IMR-90 (cell line): ENCODE data around the gene ZNHIT6. TPM values are rescaled to one million over a fixed set of nuclear protein-coding genes. Genes with fewer than 3 reads are reported as not detected.

Experiments
- ATAC-seq: fragments of 200-7000 bp; cut with Tn5 transposase; 2 replicates; pipeline ENCODE4 v1.9.1; 2020; ENCODE audit warnings: low read depth, mild to moderate bottlenecking, moderate library complexity
- BruUV-seq: library from RNA; stranded (reverse); fragments of 400-500 nt; replicated peaks from 2 replicates; lab custom pipeline; 2021; lab: Mats Ljungman, UMichigan
- CTCF ChIA-PET: fragments of 300-600 bp; formaldehyde crosslinking; extraction: SDS; loops from one replicate; lab custom pipeline; 2021; ENCODE audit warnings: antibody characterized with exemption; lab: Yijun Ruan, JAX
- POLR2A ChIA-PET: fragments of 300-600 bp; sonication (Branson Sonifier 250); formaldehyde crosslinking; loops from one replicate; lab custom pipeline; 2022; ENCODE audit warnings: antibody characterized with exemption; ENCODE audit not compliant: unreplicated experiment; lab: Charles Lee
- DNase-seq: peaks from one replicate; pipeline ENCODE4 v3.0.0; 2013
- H2AFZ ChIP-seq: replicated peaks from 2 replicates; pipeline ENCODE3; 2013; ENCODE audit warnings: low read length, mild to moderate bottlenecking; ENCODE audit not compliant: poor library complexity
- H2AK5ac ChIP-seq: 2 replicates; pipeline ENCODE4 v1.6.1; 2013; ENCODE audit warnings: low read depth, low read length, inconsistent platforms
- H2AK9ac ChIP-seq: replicated peaks from 2 replicates; pipeline ENCODE3; 2013; ENCODE audit warnings: mild to moderate bottlenecking, low read depth, low read length, moderate library complexity; ENCODE audit not compliant: poor library complexity
- H2BK120ac ChIP-seq: 2 replicates; pipeline ENCODE4 v1.6.1; 2013; ENCODE audit warnings: low read depth, low read length, inconsistent platforms
- H2BK15ac ChIP-seq: 3 replicates; pipeline ENCODE4 v1.6.1; 2013; ENCODE audit warnings: low read depth, low read length, inconsistent platforms
- H2BK20ac ChIP-seq: 2 replicates; pipeline ENCODE4 v1.6.1; 2013; ENCODE audit warnings: low read depth, mild to moderate bottlenecking, inconsistent platforms, low read length, moderate library complexity
- H2BK5ac ChIP-seq: 2 replicates; pipeline ENCODE4 v1.6.1; 2013; ENCODE audit warnings: mild to moderate bottlenecking, low read depth, low read length, inconsistent platforms; ENCODE audit not compliant: poor library complexity, severe bottlenecking
- H3K14ac ChIP-seq: replicated peaks from 2 replicates; pipeline ENCODE4 v1.6.1; 2013; ENCODE audit warnings: low read depth, low read length, inconsistent platforms
- H3K18ac ChIP-seq: 2 replicates; pipeline ENCODE4 v1.6.1; 2013; ENCODE audit warnings: low read depth, low read length, control low read depth
- H3K23ac ChIP-seq: 2 replicates; pipeline ENCODE4 v1.6.1; 2013; ENCODE audit warnings: low read depth, low read length, inconsistent platforms
- H3K27ac ChIP-seq: 2 replicates; pipeline ENCODE4 v1.5.1; 2013; ENCODE audit warnings: mild to moderate bottlenecking, control low read depth, low read length; ENCODE audit not compliant: insufficient read depth
- H3K27me3 ChIP-seq: 2 replicates; pipeline ENCODE4 v1.6.1; 2013; ENCODE audit warnings: low read length; ENCODE audit not compliant: control insufficient read depth, insufficient read depth
- H3K36me3 ChIP-seq: 2 replicates; pipeline ENCODE4 v1.6.1; 2013; ENCODE audit warnings: low read length, mixed read lengths; ENCODE audit not compliant: control insufficient read depth, insufficient read depth
- H3K4ac ChIP-seq: 2 replicates; pipeline ENCODE4 v1.6.1; 2013; ENCODE audit warnings: low read depth, low read length, inconsistent platforms
- H3K4me1 ChIP-seq: 2 replicates; pipeline ENCODE4 v1.6.1; 2013; ENCODE audit warnings: low read length, mixed read lengths; ENCODE audit not compliant: control insufficient read depth, insufficient read depth
- H3K4me2 ChIP-seq: 2 replicates; pipeline ENCODE4 v1.6.1; 2013; ENCODE audit warnings: low read depth, mild to moderate bottlenecking, control low read depth, low read length, moderate library complexity
- H3K4me3 ChIP-seq: 2 replicates; pipeline ENCODE4 v1.5.1; 2013; ENCODE audit warnings: low read depth, mild to moderate bottlenecking, control low read depth, low read length, moderate library complexity; ENCODE audit not compliant: insufficient read depth
- H3K56ac ChIP-seq: 2 replicates; pipeline ENCODE4 v1.6.1; 2013; ENCODE audit warnings: low read length, inconsistent platforms; ENCODE audit not compliant: insufficient read depth; ENCODE audit errors: extremely low read depth
- H3K79me1 ChIP-seq, 2 experiments: 2 replicates each; pipeline ENCODE4 v1.6.1; 2013; ENCODE audit warnings: low read length in 2 of 2, inconsistent platforms in 1 of 2, low read depth in 1 of 2
- H3K9ac ChIP-seq: 2 replicates; pipeline ENCODE4 v1.6.1; 2013; ENCODE audit warnings: low read depth, low read length, control low read depth
- H3K9me1 ChIP-seq: 2 replicates; pipeline ENCODE4 v1.6.1; 2013; ENCODE audit warnings: low read length, inconsistent platforms; ENCODE audit not compliant: insufficient read depth
- H3K9me3 ChIP-seq: 2 replicates; pipeline ENCODE4 v1.6.1; 2013; ENCODE audit warnings: low read length; ENCODE audit not compliant: control insufficient read depth, insufficient read depth
- H4K20me1 ChIP-seq: 2 replicates; pipeline ENCODE4 v1.6.1; 2013; ENCODE audit warnings: low read length, inconsistent platforms; ENCODE audit not compliant: insufficient read depth
- H4K5ac ChIP-seq: 2 replicates; pipeline ENCODE4 v1.6.1; 2013; ENCODE audit warnings: mild to moderate bottlenecking, low read depth, low read length, control low read depth
- H4K8ac ChIP-seq, 2 experiments: 2 replicates each; pipeline ENCODE4 v1.6.1; 2013; ENCODE audit warnings: low read depth in 2 of 2, low read length in 2 of 2, control low read depth in 1 of 2, inconsistent platforms in 1 of 2
- H4K91ac ChIP-seq: 2 replicates; pipeline ENCODE4 v1.6.1; 2013; ENCODE audit warnings: low read depth, low read length, inconsistent platforms; ENCODE audit not compliant: insufficient read depth
- BHLHE40 ChIP-seq: fragments of 150-350 bp; IDR thresholded peaks from 2 replicates; pipeline ENCODE4 v1.6.1; 2016; ENCODE audit warnings: mild to moderate bottlenecking, low read depth, low read length
- CEBPB ChIP-seq: IDR thresholded peaks from 2 replicates; pipeline ENCODE4 v1.6.1; 2012; ENCODE audit warnings: low read depth, low read length, improper control_type of control experiment
- CHD1 ChIP-seq: IDR thresholded peaks from 2 replicates; pipeline ENCODE4 v1.6.1; 2012; ENCODE audit warnings: low read depth, low read length, improper control_type of control experiment
- FOS ChIP-seq: fragments of 150-350 bp; IDR thresholded peaks from 2 replicates; pipeline ENCODE4 v1.6.1; 2016; ENCODE audit warnings: low read depth, low read length
- MAFK ChIP-seq: IDR thresholded peaks from 2 replicates; pipeline ENCODE4 v1.6.1; 2012; ENCODE audit warnings: low read depth, low read length, improper control_type of control experiment
- MAZ ChIP-seq: IDR thresholded peaks from 2 replicates; pipeline ENCODE4 v1.6.1; 2012; ENCODE audit warnings: low read depth, mild to moderate bottlenecking, low read length, improper control_type of control experiment, moderate library complexity, borderline replicate concordance
- MXI1 ChIP-seq: IDR thresholded peaks from 2 replicates; pipeline ENCODE4 v1.6.1; 2012; ENCODE audit warnings: low read depth, mild to moderate bottlenecking, low read length, moderate library complexity, borderline replicate concordance
- NFE2L2 ChIP-seq: fragments of 150-350 bp; IDR thresholded peaks from 2 replicates; pipeline ENCODE4 v1.6.1; 2016; ENCODE audit warnings: low read depth, mild to moderate bottlenecking, low read length
- POLR2A ChIP-seq: IDR thresholded peaks from 2 replicates; pipeline ENCODE4 v1.6.1; 2012; ENCODE audit warnings: mild to moderate bottlenecking, low read depth, low read length
- RAD21 ChIP-seq: IDR thresholded peaks from 2 replicates; pipeline ENCODE4 v1.6.1; 2012; ENCODE audit warnings: low read length, improper control_type of control experiment
- RCOR1 ChIP-seq: IDR thresholded peaks from 2 replicates; pipeline ENCODE4 v1.6.1; 2012; ENCODE audit warnings: mild to moderate bottlenecking, low read length, improper control_type of control experiment; ENCODE audit not compliant: insufficient replicate concordance
- RFX5 ChIP-seq: IDR thresholded peaks from 2 replicates; pipeline ENCODE4 v1.8.0; 2012; ENCODE audit warnings: low read depth, mild to moderate bottlenecking, low read length, moderate library complexity
- SMC3 ChIP-seq: fragments of 150-350 bp; IDR thresholded peaks from 2 replicates; pipeline ENCODE4 v1.6.1; 2016; ENCODE audit warnings: low read depth, mild to moderate bottlenecking, antibody characterized with exemption, low read length, moderate library complexity
- WGBS, 2 experiments: methylation state at CpG; one replicate each; pipeline versions ENCODE4 v1.1.5 to v1.1.7; 2013; ENCODE audit warnings: missing lambda C conversion rate in 2 of 2; ENCODE audit not compliant: insufficient read length in 1 of 2; ENCODE audit errors: extremely low coverage in 2 of 2; 5-methylcytosine and 5-hydroxymethylcytosine counted together
- dilution Hi-C: fragments of 300-500 bp; cut with HindIII; formaldehyde crosslinking; loops from one replicate; pipeline ENCODE4 v1.14.3; 2018; ENCODE audit warnings: low sequenced_read_pairs; ENCODE audit not compliant: unreplicated experiment
- in situ Hi-C: fragments of 300-500 bp; cut with MboI; formaldehyde crosslinking; loops from 3 replicates; pipeline ENCODE4 v1.14.3; 2019; ENCODE audit warnings: low sequenced_read_pairs, inconsistent platforms, mixed read lengths
- intact Hi-C: fragments of 100-400 bp; cut with micrococcal nuclease; formaldehyde crosslinking; loops from 2 replicates; pipeline ENCODE4 v1.10.0; 2022
- polyA plus RNA-seq, 3 experiments: library from polyadenylated mRNA; depleted of rRNA; stranded (reverse); fragments of >200 nt; gene quantifications; 2 replicates each; pipeline ENCODE4 v1.2.3, GENCODE V29; 2012; ENCODE audit warnings: low replicate concordance in 1 of 3
- total RNA-seq: library from RNA; depleted of rRNA; stranded (reverse); fragments of >200 nt; gene quantifications from 2 replicates; pipeline ENCODE4 v1.2.3, GENCODE V29; 2012
- TF ChIP-seq, protein P1 (sequence below): conservative IDR thresholded peaks from 2 replicates; pipeline ENCODE4 v1.5.1; 2012; ENCODE audit warnings: mild to moderate bottlenecking, low read depth, low read length, improper control_type of control experiment
- TF ChIP-seq, protein P2 (sequence below): fragments of 150-350 bp; IDR thresholded peaks from 2 replicates; pipeline ENCODE4 v1.6.1; 2017; ENCODE audit warnings: mild to moderate bottlenecking, antibody characterized with exemption, low read length, low read depth
- TF ChIP-seq, protein P3 (sequence below): fragments of 150-350 bp; IDR thresholded peaks from 2 replicates; pipeline ENCODE4 v1.6.1; 2016; ENCODE audit warnings: low read depth, mild to moderate bottlenecking, low read length, moderate library complexity, borderline replicate concordance

Gene ZNHIT6
- total and polyA plus RNA-seq, 2 of the 4 experiments (the other 2 are of a cell fraction): 9.0 to 13.7 TPM

DNA sequence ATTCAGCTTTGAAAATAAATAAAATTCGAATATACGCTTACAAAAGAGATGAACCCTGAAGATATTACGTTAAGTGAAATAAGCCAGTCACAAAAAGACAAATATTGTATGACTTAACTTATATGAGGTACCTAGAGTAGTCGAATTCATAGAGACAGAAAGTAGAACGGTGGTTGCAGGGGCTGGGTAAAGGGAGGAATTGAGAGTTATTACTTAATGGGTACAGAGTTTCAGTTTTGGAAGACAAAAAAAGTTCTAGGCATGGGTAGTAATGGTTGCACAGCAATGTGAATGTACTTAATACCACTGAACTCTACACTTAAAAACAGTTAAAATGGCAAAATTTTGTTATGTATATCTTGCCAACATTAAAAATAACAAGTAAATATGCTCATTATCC, 48.6 kb upstream of the ZNHIT6 start:
- Histone ChIP-seq H3K4ac (no peak overlapping the region), H2AFZ (no peak overlapping the region), H2AK9ac (no peak overlapping the region), H4K20me1 (no peaks in the 10 kb centered on the region), H3K14ac (no peak overlapping the region), H3K9me1 (no peaks in the 10 kb centered on the region), H3K18ac (no peak overlapping the region), H4K8ac (no peak overlapping the region), H3K27ac (no peak overlapping the region), H3K27me3 (no peaks in the 10 kb centered on the region), H3K36me3 (no peaks in the 10 kb centered on the region), H3K79me1 (no peaks in the 10 kb centered on the region), H3K23ac (no peak overlapping the region), H3K4me3 (no peak overlapping the region), H2BK120ac (no peak overlapping the region), H3K56ac (no peak overlapping the region), H2BK5ac (no peak overlapping the region), H2BK20ac (no peak overlapping the region), H3K4me2 (no peak overlapping the region), H4K5ac (no peak overlapping the region), H2AK5ac (no peak overlapping the region), H2BK15ac (no peak overlapping the region), H3K9me3 (no peaks in the 10 kb centered on the region), H3K4me1 (no peaks in the 10 kb centered on the region), H4K91ac (no peak overlapping the region), H3K9ac (no peak overlapping the region)
- no TSS peak for BruUV-seq
- dilution Hi-C loops: no loop called here
- in situ Hi-C loops: no loop called here
- POLR2A ChIA-PET: no interaction called here
- no CpG with 5 or more reads among the region's 5 CpGs for WGBS, 2 experiments
- TF ChIP-seq, protein P1, sequence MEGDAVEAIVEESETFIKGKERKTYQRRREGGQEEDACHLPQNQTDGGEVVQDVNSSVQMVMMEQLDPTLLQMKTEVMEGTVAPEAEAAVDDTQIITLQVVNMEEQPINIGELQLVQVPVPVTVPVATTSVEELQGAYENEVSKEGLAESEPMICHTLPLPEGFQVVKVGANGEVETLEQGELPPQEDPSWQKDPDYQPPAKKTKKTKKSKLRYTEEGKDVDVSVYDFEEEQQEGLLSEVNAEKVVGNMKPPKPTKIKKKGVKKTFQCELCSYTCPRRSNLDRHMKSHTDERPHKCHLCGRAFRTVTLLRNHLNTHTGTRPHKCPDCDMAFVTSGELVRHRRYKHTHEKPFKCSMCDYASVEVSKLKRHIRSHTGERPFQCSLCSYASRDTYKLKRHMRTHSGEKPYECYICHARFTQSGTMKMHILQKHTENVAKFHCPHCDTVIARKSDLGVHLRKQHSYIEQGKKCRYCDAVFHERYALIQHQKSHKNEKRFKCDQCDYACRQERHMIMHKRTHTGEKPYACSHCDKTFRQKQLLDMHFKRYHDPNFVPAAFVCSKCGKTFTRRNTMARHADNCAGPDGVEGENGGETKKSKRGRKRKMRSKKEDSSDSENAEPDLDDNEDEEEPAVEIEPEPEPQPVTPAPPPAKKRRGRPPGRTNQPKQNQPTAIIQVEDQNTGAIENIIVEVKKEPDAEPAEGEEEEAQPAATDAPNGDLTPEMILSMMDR: no peak
- TF ChIP-seq RCOR1 (no peak), MAFK (no peak), NFE2L2 (no peak), FOS (no peak), MXI1 (no peak), POLR2A (no peak), RFX5 (no peak), BHLHE40 (no peak), SMC3 (no peak), RAD21 (no peak), MAZ (no peak), CEBPB (no peak), CHD1 (no peak)
- TF ChIP-seq, protein P2, sequence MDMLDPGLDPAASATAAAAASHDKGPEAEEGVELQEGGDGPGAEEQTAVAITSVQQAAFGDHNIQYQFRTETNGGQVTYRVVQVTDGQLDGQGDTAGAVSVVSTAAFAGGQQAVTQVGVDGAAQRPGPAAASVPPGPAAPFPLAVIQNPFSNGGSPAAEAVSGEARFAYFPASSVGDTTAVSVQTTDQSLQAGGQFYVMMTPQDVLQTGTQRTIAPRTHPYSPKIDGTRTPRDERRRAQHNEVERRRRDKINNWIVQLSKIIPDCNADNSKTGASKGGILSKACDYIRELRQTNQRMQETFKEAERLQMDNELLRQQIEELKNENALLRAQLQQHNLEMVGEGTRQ: no peak
- TF ChIP-seq, protein P3, sequence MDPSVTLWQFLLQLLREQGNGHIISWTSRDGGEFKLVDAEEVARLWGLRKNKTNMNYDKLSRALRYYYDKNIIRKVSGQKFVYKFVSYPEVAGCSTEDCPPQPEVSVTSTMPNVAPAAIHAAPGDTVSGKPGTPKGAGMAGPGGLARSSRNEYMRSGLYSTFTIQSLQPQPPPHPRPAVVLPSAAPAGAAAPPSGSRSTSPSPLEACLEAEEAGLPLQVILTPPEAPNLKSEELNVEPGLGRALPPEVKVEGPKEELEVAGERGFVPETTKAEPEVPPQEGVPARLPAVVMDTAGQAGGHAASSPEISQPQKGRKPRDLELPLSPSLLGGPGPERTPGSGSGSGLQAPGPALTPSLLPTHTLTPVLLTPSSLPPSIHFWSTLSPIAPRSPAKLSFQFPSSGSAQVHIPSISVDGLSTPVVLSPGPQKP: no peak
- DNase-seq: no peak
- ATAC-seq: no peak
- intact Hi-C loops: no loop called here
- CTCF ChIA-PET: no interaction called here
